ENCODE measurements around the gene TTC34.

TTC34 gene

DNA sequence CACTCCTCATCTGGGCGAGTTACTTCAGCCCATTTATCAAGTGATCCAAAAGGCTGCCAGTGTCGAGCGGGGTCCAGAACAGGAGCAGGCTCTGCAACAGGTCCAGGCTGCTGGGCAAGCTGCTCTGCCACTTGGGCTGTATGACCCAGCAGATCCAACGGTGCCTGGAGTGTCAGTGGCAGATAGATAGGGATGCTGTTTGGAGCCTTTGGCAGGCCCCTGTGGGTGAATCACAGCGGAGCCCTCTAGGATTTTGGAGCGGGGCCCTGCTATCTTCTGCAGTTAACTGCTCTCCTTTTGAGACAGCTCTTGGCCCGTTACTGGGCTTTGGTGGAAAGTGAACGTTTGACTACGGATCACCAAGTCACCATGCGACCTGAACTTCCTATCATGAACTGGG lies 176.2 kb downstream of the TTC34 start:
- no peaks in the 10 kb centered on the region for H3K36me3 ChIP-seq (ENCODE audit: insufficient read depth, low read length)
- no peak overlapping the region for H3K4me3 ChIP-seq (ENCODE audit: low read length)
- no peaks in the 10 kb centered on the region for H3K4me1 ChIP-seq (ENCODE audit: insufficient read depth, low read length)
- WGBS = 84% methylated on average over 10 of the region's 10 CpGs
- peaks cover 47% of the 10 kb centered on the region for H3K27me3 ChIP-seq (ENCODE audit: insufficient read depth, low read length)
- peaks cover 22% of the 10 kb centered on the region; the same call in 1 of the 2 replicates for H3K9me3 ChIP-seq (ENCODE audit: insufficient read depth, low read depth, low read length)
- H3K9ac ChIP-seq (ENCODE audit: low read depth, low read length) = no peak overlapping the region
- no peak overlapping the region for H3K27ac ChIP-seq (ENCODE audit: low read depth, low read length)

DNA sequence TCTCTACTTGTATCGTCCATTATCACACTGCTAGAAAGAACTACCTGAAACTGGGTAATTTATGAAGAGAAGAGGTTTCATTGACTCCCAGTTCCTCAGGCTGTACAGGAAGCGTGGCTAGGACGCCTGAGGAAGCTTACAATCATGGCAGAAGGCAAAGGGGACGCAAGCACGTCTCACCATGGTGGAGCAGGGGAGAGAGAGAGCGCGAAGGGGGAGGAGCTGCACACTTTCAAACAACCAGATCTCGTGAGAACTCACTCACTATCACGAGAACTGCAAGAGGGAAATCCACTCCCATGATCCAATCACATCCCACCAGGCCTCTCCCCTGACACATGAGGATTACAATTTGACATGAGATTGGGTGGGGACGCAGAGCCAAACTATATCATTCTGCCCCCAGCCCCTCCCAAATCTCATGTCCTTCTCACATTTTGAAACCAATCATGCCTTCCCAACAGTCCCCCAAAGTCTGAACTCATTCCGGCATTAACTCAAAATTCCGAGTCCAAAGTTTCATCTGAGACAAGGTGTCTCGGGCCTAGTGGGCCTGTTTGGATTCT lies 176.7 kb downstream of the TTC34 start:
- no peak overlapping the region for H3K9ac ChIP-seq (ENCODE audit: low read depth, low read length)
- 78% methylated on average over 11 of the region's 13 CpGs for WGBS

DNA sequence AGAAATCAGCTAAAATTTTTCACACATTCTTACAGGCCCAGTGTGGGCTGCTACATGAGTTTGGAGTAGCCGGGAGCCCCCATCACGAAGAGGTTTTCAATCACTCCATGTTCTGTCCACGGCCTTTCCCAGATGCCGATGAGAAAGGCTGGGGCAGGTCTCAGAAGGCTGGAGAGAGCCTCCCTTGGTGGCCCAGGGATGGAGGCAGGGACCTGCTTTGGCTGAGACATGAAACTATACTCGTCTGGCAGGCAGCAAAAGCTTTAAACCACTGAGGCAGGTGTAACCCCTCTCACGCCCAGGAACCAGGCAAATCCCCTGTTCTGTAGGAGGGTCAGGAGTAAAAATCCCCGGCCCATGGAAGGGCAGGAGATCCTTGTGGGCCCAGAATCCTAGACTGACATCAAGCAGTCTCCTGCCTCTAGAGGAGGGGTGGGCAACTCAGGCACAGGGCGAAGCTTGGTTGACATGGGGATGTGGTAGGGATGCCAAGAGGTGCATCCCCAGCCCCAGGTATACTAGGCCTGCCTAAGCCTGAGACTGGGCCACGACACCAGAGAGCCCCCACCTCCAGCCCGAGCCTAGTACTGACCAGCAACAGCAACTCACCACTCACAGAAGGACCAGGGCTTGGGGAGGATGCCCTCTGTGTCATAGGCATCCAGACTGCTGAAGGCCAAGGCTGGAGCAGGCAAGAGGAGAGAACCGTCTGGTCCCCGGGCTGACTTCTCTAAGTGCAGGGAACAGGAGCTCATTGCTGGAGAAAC lies 177.7 kb downstream of the TTC34 start:
- H3K27me3 ChIP-seq (ENCODE audit: insufficient read depth, low read length) = peaks cover 31% of the 10 kb centered on the region
- H3K9ac ChIP-seq (ENCODE audit: low read depth, low read length) = no peak overlapping the region
- 84% methylated on average over 12 of the region's 12 CpGs for WGBS

More for the DNA sequence above, 176.7 kb downstream of the TTC34 start:
- Histone ChIP-seq H3K36me3 (ENCODE audit: insufficient read depth, low read length) (no peaks in the 10 kb centered on the region), H3K9me3 (ENCODE audit: insufficient read depth, low read depth, low read length) (peaks cover 22% of the 10 kb centered on the region; the same call in 1 of the 2 replicates), H3K27me3 (ENCODE audit: insufficient read depth, low read length) (peaks cover 42% of the 10 kb centered on the region), H3K4me1 (ENCODE audit: insufficient read depth, low read length) (no peaks in the 10 kb centered on the region), H3K4me3 (ENCODE audit: low read length) (no peak overlapping the region), H3K27ac (ENCODE audit: low read depth, low read length) (no peak overlapping the region)

DNA sequence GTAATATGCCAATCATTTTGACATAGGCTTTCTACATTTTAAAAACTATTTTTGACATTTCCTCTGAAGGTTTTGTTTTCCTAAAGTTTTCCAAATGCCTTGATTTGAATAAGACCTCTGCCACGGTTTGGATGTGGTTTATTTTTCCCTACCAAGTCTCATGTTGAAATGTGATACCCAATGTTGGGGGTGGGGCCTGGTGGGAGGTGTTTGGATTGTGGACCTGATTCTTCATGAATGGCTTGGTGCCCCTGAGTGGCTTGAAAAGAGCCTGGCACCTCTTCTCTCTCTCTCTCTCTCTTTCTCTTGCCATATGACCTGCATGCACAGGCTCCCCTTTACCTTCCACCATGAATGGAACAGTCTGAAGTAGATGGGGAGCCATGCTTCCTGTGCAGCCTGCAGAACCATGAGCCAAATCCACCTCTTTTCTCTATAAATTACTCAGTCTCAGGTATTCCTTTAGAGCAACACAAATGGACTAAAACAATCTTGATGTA lies 183.5 kb downstream of the TTC34 start:
- WGBS = 21% methylated on average over 1 of the region's 1 CpG
- no peak overlapping the region for H3K4me3 ChIP-seq (ENCODE audit: low read length)

More for the DNA sequence above, 177.7 kb downstream of the TTC34 start:
- Histone ChIP-seq H3K9me3 (ENCODE audit: insufficient read depth, low read depth, low read length) (peaks cover 22% of the 10 kb centered on the region; the same call in 1 of the 2 replicates), H3K4me3 (ENCODE audit: low read length) (no peak overlapping the region), H3K4me1 (ENCODE audit: insufficient read depth, low read length) (no peaks in the 10 kb centered on the region), H3K27ac (ENCODE audit: low read depth, low read length) (no peak overlapping the region), H3K36me3 (ENCODE audit: insufficient read depth, low read length) (no peaks in the 10 kb centered on the region)

DNA sequence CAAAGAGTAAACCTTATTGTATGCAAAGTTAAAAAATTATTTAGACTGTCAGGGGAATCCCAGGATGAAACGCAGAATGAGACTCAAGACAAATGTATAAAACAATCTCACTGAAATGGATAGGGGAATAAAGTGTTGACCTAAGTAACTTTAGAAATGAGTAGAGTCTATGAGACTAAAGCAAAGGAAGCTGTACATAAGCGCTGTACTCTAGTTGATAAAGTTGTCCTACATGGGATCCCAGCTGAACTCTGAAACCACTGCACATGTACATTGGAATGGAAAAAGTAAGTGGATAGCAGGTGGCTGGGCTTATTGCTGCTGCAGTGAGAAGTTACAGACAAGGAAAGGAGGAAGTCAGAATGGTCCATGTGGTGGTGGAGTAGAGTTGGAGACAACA lies 187.3 kb downstream of the TTC34 start:
- Histone ChIP-seq H3K9ac (ENCODE audit: low read depth, low read length) (no peak overlapping the region), H3K27ac (ENCODE audit: low read depth, low read length) (no peak overlapping the region), H3K27me3 (ENCODE audit: insufficient read depth, low read length) (0 out of 2 replicates have a peak, but pooled peaks cover 3% of the 10 kb centered on the region), H3K4me3 (ENCODE audit: low read length) (no peak overlapping the region), H3K9me3 (ENCODE audit: insufficient read depth, low read depth, low read length) (peaks cover 25% of the 10 kb centered on the region), H3K4me1 (ENCODE audit: insufficient read depth, low read length) (no peaks in the 10 kb centered on the region), H3K36me3 (ENCODE audit: insufficient read depth, low read length) (no peaks in the 10 kb centered on the region)
- 84% methylated on average over 2 of the region's 2 CpGs for WGBS

More for the DNA sequence above, 183.5 kb downstream of the TTC34 start:
- H3K9ac ChIP-seq (ENCODE audit: low read depth, low read length) = no peak overlapping the region
- H3K27ac ChIP-seq (ENCODE audit: low read depth, low read length) = no peak overlapping the region
- no peaks in the 10 kb centered on the region for H3K36me3 ChIP-seq (ENCODE audit: insufficient read depth, low read length)
- H3K27me3 ChIP-seq (ENCODE audit: insufficient read depth, low read length) = no peaks in the 10 kb centered on the region
- peaks cover 44% of the 10 kb centered on the region for H3K9me3 ChIP-seq (ENCODE audit: insufficient read depth, low read depth, low read length)
- H3K4me1 ChIP-seq (ENCODE audit: insufficient read depth, low read length) = no peaks in the 10 kb centered on the region

DNA sequence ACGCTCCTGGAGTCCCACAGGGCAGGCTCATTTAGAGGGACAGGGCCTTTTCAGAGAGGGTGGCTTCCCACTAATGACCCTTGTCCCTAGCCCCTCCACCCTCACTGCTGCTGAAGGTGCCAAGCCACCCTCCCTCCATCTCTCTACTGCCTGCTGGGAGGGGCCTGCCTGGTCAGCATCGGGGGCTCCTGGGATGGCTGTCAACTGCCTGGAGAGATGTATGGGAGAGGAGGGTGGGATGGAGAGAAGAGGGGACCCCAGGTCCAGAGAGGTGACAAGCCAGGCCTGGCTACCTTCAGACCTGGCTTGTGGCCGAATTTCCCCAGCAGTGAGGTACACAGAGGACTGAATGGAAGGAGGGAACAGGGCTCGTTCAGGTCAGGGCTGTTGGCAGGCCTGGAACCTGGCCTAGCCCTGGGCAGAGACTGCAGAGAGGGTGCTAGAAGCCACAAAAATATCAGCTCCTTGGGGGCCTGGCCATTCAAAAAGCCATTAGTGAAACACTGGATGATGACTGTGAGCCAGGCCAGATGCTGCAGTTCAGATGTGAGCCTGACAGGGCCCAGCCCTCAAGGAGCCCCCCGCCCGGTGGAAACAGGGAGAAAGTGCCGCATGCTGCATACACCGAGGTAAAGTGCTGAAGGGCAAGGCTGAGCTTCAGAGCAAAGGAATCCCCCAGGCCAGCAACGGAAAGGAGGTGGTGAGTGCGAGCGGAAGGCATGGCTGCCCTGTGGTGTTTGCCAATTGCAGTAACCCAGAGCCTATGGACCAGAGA lies 188.7 kb downstream of the TTC34 start:
- H3K9me3 ChIP-seq (ENCODE audit: insufficient read depth, low read depth, low read length) = peaks cover 25% of the 10 kb centered on the region
- no peak overlapping the region for H3K4me3 ChIP-seq (ENCODE audit: low read length)
- no peaks in the 10 kb centered on the region for H3K4me1 ChIP-seq (ENCODE audit: insufficient read depth, low read length)
- WGBS = 80% methylated on average over 11 of the region's 11 CpGs
- no peak overlapping the region for H3K27ac ChIP-seq (ENCODE audit: low read depth, low read length)
- no peaks in the 10 kb centered on the region for H3K36me3 ChIP-seq (ENCODE audit: insufficient read depth, low read length)
- 0 out of 2 replicates have a peak, but pooled peaks cover 3% of the 10 kb centered on the region for H3K27me3 ChIP-seq (ENCODE audit: insufficient read depth, low read length)
- no peak overlapping the region for H3K9ac ChIP-seq (ENCODE audit: low read depth, low read length)

DNA sequence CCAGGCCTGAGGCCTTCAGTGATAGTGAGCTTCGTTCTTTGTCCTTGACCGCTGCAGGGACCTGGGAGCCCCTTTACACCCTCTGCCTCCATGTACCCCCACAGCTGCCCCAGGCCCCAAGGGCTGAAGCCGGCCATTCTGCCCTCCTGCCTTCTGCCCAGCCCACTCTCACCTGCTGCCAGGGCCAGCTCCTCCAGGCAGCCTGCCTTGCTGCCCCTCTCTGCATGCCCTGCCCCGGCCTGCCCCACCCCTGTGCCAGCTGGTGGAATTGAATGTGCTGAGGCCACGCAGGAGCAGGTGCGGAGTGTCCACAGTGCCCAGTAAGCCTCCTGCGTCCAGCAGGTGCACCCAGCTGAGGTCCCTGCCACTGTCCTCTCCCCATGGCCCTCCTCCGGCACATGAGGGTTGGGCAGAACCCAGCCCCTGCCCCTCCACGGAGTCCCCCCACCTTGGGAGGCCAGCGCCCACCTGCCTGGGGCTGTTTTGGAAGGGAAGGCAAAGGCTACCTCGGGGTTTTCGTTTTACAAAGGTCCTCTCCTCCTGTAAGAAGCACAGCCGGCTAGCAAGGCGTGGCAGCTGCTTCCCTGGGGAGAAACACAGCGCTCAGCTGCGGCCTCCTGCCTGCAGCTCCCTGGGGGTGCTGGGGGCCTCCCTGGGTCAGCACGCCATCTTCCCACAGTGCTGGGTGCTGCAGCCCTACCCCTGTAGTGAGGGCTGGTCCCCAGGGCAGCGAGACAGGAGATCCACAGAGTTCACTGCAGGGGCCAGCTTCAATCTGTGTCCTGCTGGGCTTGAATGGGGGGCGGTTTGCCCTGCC lies 189.7 kb downstream of the TTC34 start:
- Histone ChIP-seq H3K4me3 (ENCODE audit: low read length) (no peak overlapping the region), H3K9ac (ENCODE audit: low read depth, low read length) (no peak overlapping the region), H3K27me3 (ENCODE audit: insufficient read depth, low read length) (0 out of 2 replicates have a peak, but pooled peaks cover 3% of the 10 kb centered on the region), H3K4me1 (ENCODE audit: insufficient read depth, low read length) (no peaks in the 10 kb centered on the region), H3K27ac (ENCODE audit: low read depth, low read length) (no peak overlapping the region), H3K36me3 (ENCODE audit: insufficient read depth, low read length) (no peaks in the 10 kb centered on the region), H3K9me3 (ENCODE audit: insufficient read depth, low read depth, low read length) (peaks cover 25% of the 10 kb centered on the region)
- 83% methylated on average over 19 of the region's 19 CpGs for WGBS

DNA sequence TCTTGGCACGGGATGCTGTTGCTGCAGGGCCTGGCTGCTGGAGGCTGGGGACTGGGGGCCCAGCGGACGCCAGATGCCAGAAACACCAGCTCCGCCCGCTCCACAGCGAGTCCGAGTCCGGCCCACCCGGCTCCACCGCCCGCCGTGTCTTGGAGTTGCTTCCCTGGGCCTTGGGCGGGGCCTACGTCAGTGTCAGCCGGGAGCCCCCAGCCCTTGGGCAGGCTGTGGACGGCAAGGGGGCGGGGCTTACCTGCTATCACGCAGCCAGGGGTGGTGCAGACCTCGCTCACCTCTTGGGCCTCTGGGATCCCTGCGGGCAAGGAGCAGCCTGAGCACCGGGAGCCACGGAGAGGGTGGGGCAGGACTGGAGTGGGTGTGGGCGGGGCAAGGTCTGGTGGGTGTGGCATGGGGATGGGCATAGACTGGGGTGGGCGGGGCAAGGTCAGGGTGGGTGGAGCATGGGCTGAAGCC lies 190.4 kb downstream of the TTC34 start:
- 47% methylated on average over 24 of the region's 24 CpGs for WGBS
- Histone ChIP-seq H3K4me1 (ENCODE audit: insufficient read depth, low read length) (no peaks in the 10 kb centered on the region), H3K9ac (ENCODE audit: low read depth, low read length) (no peak overlapping the region), H3K4me3 (ENCODE audit: low read length) (peak overlapping the region; percentile 18; the same call in 1 of the 2 replicates), H3K9me3 (ENCODE audit: insufficient read depth, low read depth, low read length) (peaks cover 17% of the 10 kb centered on the region), H3K36me3 (ENCODE audit: insufficient read depth, low read length) (no peaks in the 10 kb centered on the region), H3K27ac (ENCODE audit: low read depth, low read length) (no peak overlapping the region), H3K27me3 (ENCODE audit: insufficient read depth, low read length) (0 out of 2 replicates have a peak, but pooled peaks cover 3% of the 10 kb centered on the region)

DNA sequence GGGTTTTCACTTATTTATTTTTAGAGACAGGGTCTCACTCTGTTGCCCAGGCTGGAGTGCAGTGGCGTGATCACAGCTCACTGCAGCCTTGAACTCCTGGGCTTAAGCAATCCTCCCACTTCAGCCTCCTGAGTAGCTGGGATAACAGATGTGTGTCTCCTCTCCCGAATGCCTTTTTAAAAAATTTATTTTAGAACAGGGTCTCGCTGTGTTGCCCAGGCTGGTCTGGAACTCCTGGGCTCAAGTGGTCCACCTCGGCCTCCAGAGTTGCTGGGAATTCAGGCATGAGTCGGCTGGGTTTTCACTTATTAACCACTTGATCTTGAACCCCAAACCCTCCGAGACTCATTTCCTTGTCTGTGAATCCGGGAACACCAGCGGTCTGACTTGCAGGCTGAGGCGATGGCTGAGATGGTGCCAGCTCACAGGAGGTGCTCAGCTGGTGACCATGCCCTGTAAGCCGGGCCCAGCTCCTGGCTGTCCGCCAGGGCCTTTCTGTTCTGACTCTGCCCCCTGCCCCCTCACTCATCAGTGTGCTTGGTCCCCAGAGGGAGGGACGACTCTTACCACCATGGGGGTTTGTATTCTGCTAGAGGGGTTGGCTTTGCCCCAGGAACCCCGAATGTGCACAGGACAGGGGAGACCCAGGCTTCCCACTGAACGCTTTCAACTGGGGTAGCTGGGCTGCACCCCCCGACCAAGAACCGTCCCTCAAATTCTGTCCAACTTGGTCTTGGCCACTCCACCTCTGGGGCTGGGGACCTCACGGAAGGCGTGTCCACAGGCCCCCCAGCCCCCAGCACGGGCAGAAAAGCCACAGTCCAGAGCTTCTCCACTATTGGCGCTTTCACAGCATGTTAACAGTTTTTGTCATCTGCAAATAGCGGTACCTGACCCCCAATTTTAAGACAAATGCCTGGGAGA lies 191.2 kb downstream of the TTC34 start:
- 87% methylated on average over 21 of the region's 21 CpGs for WGBS
- no peaks in the 10 kb centered on the region for H3K36me3 ChIP-seq (ENCODE audit: insufficient read depth, low read length)
- no peak overlapping the region for H3K27ac ChIP-seq (ENCODE audit: low read depth, low read length)
- peaks cover 10% of the 10 kb centered on the region; the same call in 1 of the 2 replicates for H3K9me3 ChIP-seq (ENCODE audit: insufficient read depth, low read depth, low read length)
- H3K4me1 ChIP-seq (ENCODE audit: insufficient read depth, low read length) = no peaks in the 10 kb centered on the region
- H3K27me3 ChIP-seq (ENCODE audit: insufficient read depth, low read length) = 0 out of 2 replicates have a peak, but pooled peaks cover 3% of the 10 kb centered on the region
- H3K9ac ChIP-seq (ENCODE audit: low read depth, low read length) = no peak overlapping the region
- H3K4me3 ChIP-seq (ENCODE audit: low read length) = peak overlapping the region; percentile 18; the same call in 1 of the 2 replicates

Measured in HUES64 (cell line).